ENCODE results near the gene TXNRD1.
"Not testable (repeated sequence)": the region's sequence is repeated elsewhere in the genome, so short reads cannot be mapped to it uniquely, and the experiment has no call there.

TXNRD1 gene

GRCh38 chr12:104213952-104214351 is 1.6 kb upstream of the TXNRD1 start:
- Histone ChIP-seq H3K4me3 (ENCODE audit: severe bottlenecking) (no peak overlapping the region), H3K9me3 (ENCODE audit: severe bottlenecking) (no peaks in the 10 kb centered on the region), H3K27me3 (ENCODE audit: insufficient read depth, poor library complexity, severe bottlenecking) (no peaks in the 10 kb centered on the region), H3K4me1 (ENCODE audit: insufficient read depth, poor library complexity, severe bottlenecking) (peaks cover 5% of the 10 kb centered on the region), H3K27ac (ENCODE audit: poor library complexity, severe bottlenecking) (no peak overlapping the region), H3K36me3 (ENCODE audit: low read depth) (no peaks in the 10 kb centered on the region)
- ATAC-seq (ENCODE audit: low read depth) (no peak), DNase-seq (ENCODE audit: low spot score) (no peak)
- TF ChIP-seq CTCF (IDR thresholded peaks at IDR 0.05; ENCODE audit: poor library complexity, severe bottlenecking) = no peak

GRCh38 chr12:104216521-104216924 is 944 bp downstream of the TXNRD1 start:
- no peak for ATAC-seq (ENCODE audit: low read depth)
- Histone ChIP-seq H3K27me3 (ENCODE audit: insufficient read depth, poor library complexity, severe bottlenecking) (no peaks in the 10 kb centered on the region), H3K4me1 (ENCODE audit: insufficient read depth, poor library complexity, severe bottlenecking) (peaks cover 17% of the 10 kb centered on the region), H3K9me3 (ENCODE audit: severe bottlenecking) (no peaks in the 10 kb centered on the region), H3K4me3 (ENCODE audit: severe bottlenecking) (no peak overlapping the region), H3K36me3 (ENCODE audit: low read depth) (no peaks in the 10 kb centered on the region), H3K27ac (ENCODE audit: poor library complexity, severe bottlenecking) (no peak overlapping the region)
- no peak for TF ChIP-seq CTCF (IDR thresholded peaks at IDR 0.05; ENCODE audit: poor library complexity, severe bottlenecking)
- no peak for DNase-seq (ENCODE audit: low spot score)

GRCh38 chr12:104218506-104218905 is 2.9 kb downstream of the TXNRD1 start:
- not testable (repeated sequence) for ATAC-seq (ENCODE audit: low read depth); H3K36me3 ChIP-seq (ENCODE audit: low read depth); DNase-seq (ENCODE audit: low spot score); H3K9me3 ChIP-seq (ENCODE audit: severe bottlenecking); H3K4me3 ChIP-seq (ENCODE audit: severe bottlenecking); H3K27me3 ChIP-seq (ENCODE audit: insufficient read depth, poor library complexity, severe bottlenecking)
- H3K4me1 ChIP-seq (ENCODE audit: insufficient read depth, poor library complexity, severe bottlenecking) = peaks cover 17% of the 10 kb centered on the region
- peak overlapping the region; percentile 97 for H3K27ac ChIP-seq (ENCODE audit: poor library complexity, severe bottlenecking)

GRCh38 chr12:104218935-104219334 is 3.4 kb downstream of the TXNRD1 start:
- Histone ChIP-seq H3K4me3 (ENCODE audit: severe bottlenecking) (no peak overlapping the region), H3K36me3 (ENCODE audit: low read depth) (no peaks in the 10 kb centered on the region), H3K9me3 (ENCODE audit: severe bottlenecking) (no peaks in the 10 kb centered on the region), H3K4me1 (ENCODE audit: insufficient read depth, poor library complexity, severe bottlenecking) (peaks cover 17% of the 10 kb centered on the region), H3K27me3 (ENCODE audit: insufficient read depth, poor library complexity, severe bottlenecking) (no peaks in the 10 kb centered on the region), H3K27ac (ENCODE audit: poor library complexity, severe bottlenecking) (peak overlapping the region; percentile 97)
- TF ChIP-seq CTCF (IDR thresholded peaks at IDR 0.05; ENCODE audit: poor library complexity, severe bottlenecking) = no peak
- DNase-seq (ENCODE audit: low spot score) (no peak), ATAC-seq (ENCODE audit: low read depth) (no peak)

- Histone ChIP-seq H3K27ac (ENCODE audit: poor library complexity, severe bottlenecking) (peak overlapping the region; percentile 97), H3K9me3 (ENCODE audit: severe bottlenecking) (no peaks in the 10 kb centered on the region), H3K36me3 (ENCODE audit: low read depth) (no peaks in the 10 kb centered on the region), H3K4me3 (ENCODE audit: severe bottlenecking) (no peak overlapping the region), H3K4me1 (ENCODE audit: insufficient read depth, poor library complexity, severe bottlenecking) (peaks cover 17% of the 10 kb centered on the region), H3K27me3 (ENCODE audit: insufficient read depth, poor library complexity, severe bottlenecking) (no peaks in the 10 kb centered on the region)
- no peak for TF ChIP-seq CTCF (IDR thresholded peaks at IDR 0.05; ENCODE audit: poor library complexity, severe bottlenecking)
- ATAC-seq (ENCODE audit: low read depth) (peak; percentile 75), DNase-seq (ENCODE audit: low spot score) (no peak)
These were observed 3.8 kb downstream of the TXNRD1 start for GRCh38 chr12:104219361-104219892.
